Esophagus squamous epithelium (tissue), 5 donors: ENCODE results near the gene ESYT2. TPM values are rescaled to one million over a fixed set of nuclear protein-coding genes. Genes with fewer than 3 reads are reported as not detected.
A peak's percentile ranks its signal among the peaks of the same experiment; 100 is the strongest.

ENCODE experiments used
- DNase-seq: peaks from one replicate; lab custom pipeline; 2025; lab: John Stamatoyannopoulos, UW
- H3K27ac ChIP-seq, 4 donors: fragments of 200-600 bp; sonication (generic); one replicate each; pipeline ENCODE4 v1.5.1; 2016 to 2019; ENCODE audit warnings: mild to moderate bottlenecking in 1 of 4
- H3K27me3 ChIP-seq, 4 donors: fragments of 200-600 bp; sonication (generic); 1 replicate in 3 of 4; 2 replicates in 1 of 4; pipeline versions ENCODE4 v1.5.1 to v1.6.0; 2017 to 2021; ENCODE audit warnings: antibody characterized with exemption in 1 of 4
- H3K36me3 ChIP-seq, 3 donors: fragments of 200-600 bp; sonication (generic); one replicate each; pipeline ENCODE4 v1.5.1; 2016 to 2019
- H3K4me1 ChIP-seq, 3 donors: fragments of 200-600 bp; sonication (generic); one replicate each; pipeline ENCODE4 v1.5.1; 2017 to 2019
- H3K4me3 ChIP-seq, 4 donors: fragments of 200-600 bp; sonication (generic); 1 replicate in 3 of 4; 2 replicates in 1 of 4; pipeline ENCODE4 v1.5.1; 2016 to 2019; ENCODE audit warnings: mild to moderate bottlenecking in 2 of 4, moderate library complexity in 1 of 4
- H3K9me3 ChIP-seq, 3 donors: fragments of 200-600 bp; sonication (generic); one replicate each; pipeline ENCODE4 v1.5.1; 2016 to 2019
- POLR2A ChIP-seq, 4 donors: fragments of 450-650 bp; IDR thresholded peaks; one replicate each; pipeline ENCODE4 v1.6.1; 2017; ENCODE audit warnings: antibody characterized with exemption in 4 of 4, mild to moderate bottlenecking in 4 of 4, moderate library complexity in 3 of 4
- WGBS, 2 donors: methylation state at CpG; one replicate each; pipeline ENCODE4 v1.1.5; 2018; 5-methylcytosine and 5-hydroxymethylcytosine counted together
- intact Hi-C: fragments of 100-400 bp; cut with DNase I; formaldehyde crosslinking; loops from one replicate; pipeline ENCODE4 v1.15.0; 2022
- total RNA-seq, 4 donors: library from RNA; depleted of rRNA; stranded (reverse); fragments of >200 nt; gene quantifications; one replicate each; pipeline ENCODE4 v1.1.0, GENCODE V29; 2016
- TF ChIP-seq, protein P1 (sequence below), 6 experiments: fragments of 450-650 bp in 4 of 6; fragments of 200-600 bp in 2 of 6; sonication (generic) in 2 of 6; IDR thresholded peaks; one replicate each; pipeline ENCODE4 v1.5.1; 2016 to 2019; ENCODE audit warnings: antibody characterized with exemption in 6 of 6, mild to moderate bottlenecking in 4 of 6, moderate library complexity in 4 of 6
- donor health status: DM: yes; HTN: yes; CAD: no.

ESYT2 gene
- total RNA-seq, 4 donors from 2014 or later, result 52.1 to 94.2 (median 60.5) TPM

DNA sequence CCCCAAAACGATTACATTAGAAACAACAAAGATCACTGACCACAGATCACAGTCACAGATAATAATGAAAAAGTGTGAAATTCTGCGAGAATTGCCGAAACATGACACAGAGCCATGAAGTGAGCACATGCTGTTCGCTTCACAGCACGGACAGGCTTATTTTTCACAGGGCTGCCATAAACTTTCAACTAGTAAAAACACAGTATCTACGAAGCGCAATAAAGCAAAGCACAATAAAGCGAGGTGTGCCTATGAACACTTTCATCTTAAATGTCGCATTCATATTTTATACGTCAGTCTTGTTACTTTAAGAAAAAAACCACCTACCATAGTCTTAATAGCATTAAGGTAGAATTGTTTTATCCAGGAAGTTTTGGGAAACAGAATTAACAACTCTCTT is 51.5 kb downstream of the ESYT2 start:
- WGBS, 2 donors, result 89% methylated on average over 10 of the region's 10 CpGs
- no peaks in the 10 kb centered on the region for H3K9me3 ChIP-seq
- peak overlapping the region in 1 of 4 donors; percentile 49 for H3K27ac ChIP-seq

GRCh38 chr7:158776474-158776873 is 52.8 kb downstream of the ESYT2 start:
- H3K4me1 ChIP-seq, result peaks cover 0 to 24% (median 2%) of the 10 kb centered on the region in 3 donors
- TF ChIP-seq POLR2A (IDR thresholded peaks at IDR 0.05), result no peak
- TF ChIP-seq, protein P1, sequence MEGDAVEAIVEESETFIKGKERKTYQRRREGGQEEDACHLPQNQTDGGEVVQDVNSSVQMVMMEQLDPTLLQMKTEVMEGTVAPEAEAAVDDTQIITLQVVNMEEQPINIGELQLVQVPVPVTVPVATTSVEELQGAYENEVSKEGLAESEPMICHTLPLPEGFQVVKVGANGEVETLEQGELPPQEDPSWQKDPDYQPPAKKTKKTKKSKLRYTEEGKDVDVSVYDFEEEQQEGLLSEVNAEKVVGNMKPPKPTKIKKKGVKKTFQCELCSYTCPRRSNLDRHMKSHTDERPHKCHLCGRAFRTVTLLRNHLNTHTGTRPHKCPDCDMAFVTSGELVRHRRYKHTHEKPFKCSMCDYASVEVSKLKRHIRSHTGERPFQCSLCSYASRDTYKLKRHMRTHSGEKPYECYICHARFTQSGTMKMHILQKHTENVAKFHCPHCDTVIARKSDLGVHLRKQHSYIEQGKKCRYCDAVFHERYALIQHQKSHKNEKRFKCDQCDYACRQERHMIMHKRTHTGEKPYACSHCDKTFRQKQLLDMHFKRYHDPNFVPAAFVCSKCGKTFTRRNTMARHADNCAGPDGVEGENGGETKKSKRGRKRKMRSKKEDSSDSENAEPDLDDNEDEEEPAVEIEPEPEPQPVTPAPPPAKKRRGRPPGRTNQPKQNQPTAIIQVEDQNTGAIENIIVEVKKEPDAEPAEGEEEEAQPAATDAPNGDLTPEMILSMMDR (IDR thresholded peaks at IDR 0.05), result no peak
- no peak overlapping the region for H3K4me3 ChIP-seq
- no peak overlapping the region for H3K27ac ChIP-seq
- no peaks in the 10 kb centered on the region for H3K27me3 ChIP-seq
- H3K9me3 ChIP-seq, result no peaks in the 10 kb centered on the region
- intact Hi-C loops, result no loop called here
- DNase-seq, result no peak
- peaks cover 0 to 86% (median 0%) of the 10 kb centered on the region in 3 donors for H3K36me3 ChIP-seq
- 81 to 93% methylated on average over 3 of the region's 3 CpGs for WGBS, 2 donors

More for the DNA sequence above, 51.5 kb downstream of the ESYT2 start:
- TF ChIP-seq, protein P1 (IDR thresholded peaks at IDR 0.05), result no peak
- TF ChIP-seq POLR2A (IDR thresholded peaks at IDR 0.05), result no peak
- DNase-seq, result no peak
- intact Hi-C loops, result no loop called here
- peaks cover 0 to 86% (median 0%) of the 10 kb centered on the region in 3 donors for H3K36me3 ChIP-seq
- no peaks in the 10 kb centered on the region for H3K27me3 ChIP-seq
- H3K4me3 ChIP-seq, result no peak overlapping the region
- peaks cover 0 to 29% (median 2%) of the 10 kb centered on the region in 3 donors for H3K4me1 ChIP-seq

DNA sequence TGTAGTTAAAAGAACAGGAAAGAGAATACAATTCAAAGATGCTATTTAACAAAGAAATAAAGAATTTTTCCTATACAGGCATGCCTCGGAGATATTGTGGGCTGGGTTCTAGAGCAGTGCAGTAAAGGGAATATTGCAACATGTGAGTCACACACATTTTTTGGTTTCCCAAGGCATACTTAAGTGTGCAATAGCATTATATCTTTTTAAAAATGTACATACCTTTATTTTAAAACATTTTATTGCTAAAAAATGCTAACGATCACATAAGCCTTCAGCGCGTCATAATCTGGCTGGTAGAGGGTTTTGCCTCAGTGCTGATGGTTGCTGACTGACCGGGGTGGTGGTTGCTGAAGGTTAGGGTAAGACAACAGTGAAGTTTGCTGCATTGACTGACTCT is 54.4 kb downstream of the ESYT2 start:
- Histone ChIP-seq H3K36me3 (peaks cover 0 to 80% (median 0%) of the 10 kb centered on the region in 3 donors), H3K4me3 (no peak overlapping the region), H3K9me3 (no peaks in the 10 kb centered on the region), H3K4me1 (peaks cover 0 to 21% (median 2%) of the 10 kb centered on the region in 3 donors), H3K27me3 (no peaks in the 10 kb centered on the region), H3K27ac (no peak overlapping the region)
- no peak for DNase-seq
- TF ChIP-seq POLR2A (IDR thresholded peaks at IDR 0.05), result no peak
- TF ChIP-seq, protein P1 (IDR thresholded peaks at IDR 0.05), result no peak
- 92 to 95% methylated on average over 5 of the region's 5 CpGs for WGBS, 2 donors
- intact Hi-C loops, result no loop called here

- H3K4me1 ChIP-seq, result peaks cover 0 to 1% (median 0%) of the 10 kb centered on the region in 3 donors
- intact Hi-C loops, result no loop called here
- H3K36me3 ChIP-seq, result peaks cover 0 to 83% (median 0%) of the 10 kb centered on the region in 3 donors
- H3K27ac ChIP-seq, result no peak overlapping the region
- no peak for DNase-seq
- 88 to 90% methylated on average over 11 of the region's 11 CpGs for WGBS, 2 donors
- no peak overlapping the region for H3K4me3 ChIP-seq
- H3K27me3 ChIP-seq, result no peaks in the 10 kb centered on the region
- TF ChIP-seq, protein P1 (IDR thresholded peaks at IDR 0.05), result no peak
- no peak for TF ChIP-seq POLR2A (IDR thresholded peaks at IDR 0.05)
- no peaks in the 10 kb centered on the region for H3K9me3 ChIP-seq
These were observed 56.4 kb downstream of the ESYT2 start for GRCh38 chr7:158772916-158773315.

- no peak overlapping the region for H3K4me3 ChIP-seq
- H3K4me1 ChIP-seq, result no peaks in the 10 kb centered on the region
- no peaks in the 10 kb centered on the region for H3K27me3 ChIP-seq
- TF ChIP-seq, protein P1 (IDR thresholded peaks at IDR 0.05), result no peak
- no peak for TF ChIP-seq POLR2A (IDR thresholded peaks at IDR 0.05)
- H3K9me3 ChIP-seq, result no peaks in the 10 kb centered on the region
- WGBS, 2 donors, result 78 to 85% methylated on average over 3 to 9 of the region's 16 CpGs
- intact Hi-C loops, result no loop called here
- DNase-seq, result no peak
- peaks cover 0 to 85% (median 4%) of the 10 kb centered on the region in 3 donors for H3K36me3 ChIP-seq
- no peak overlapping the region for H3K27ac ChIP-seq
These were observed 58.0 kb downstream of the ESYT2 start for GRCh38 chr7:158771213-158771834.
